Erythroblast (primary cell): ENCODE measurements around the gene MORC1.
A peak's percentile ranks its signal among the peaks of the same experiment; 100 is the strongest.

ENCODE experiments used
- DNase-seq, 2 experiments: peaks; one replicate each; lab custom pipeline; 2025; lab: John Stamatoyannopoulos, UW
- GATA1 ChIP-seq: IDR thresholded peaks from 2 replicates; pipeline ENCODE4 v1.6.1; 2011; ENCODE audit warnings: low read depth, mild to moderate bottlenecking, control low read depth, low read length, moderate library complexity
- POLR2A ChIP-seq: IDR thresholded peaks from 2 replicates; pipeline ENCODE4 v1.6.1; 2011; ENCODE audit warnings: mild to moderate bottlenecking, low read length

Gene MORC1

DNA sequence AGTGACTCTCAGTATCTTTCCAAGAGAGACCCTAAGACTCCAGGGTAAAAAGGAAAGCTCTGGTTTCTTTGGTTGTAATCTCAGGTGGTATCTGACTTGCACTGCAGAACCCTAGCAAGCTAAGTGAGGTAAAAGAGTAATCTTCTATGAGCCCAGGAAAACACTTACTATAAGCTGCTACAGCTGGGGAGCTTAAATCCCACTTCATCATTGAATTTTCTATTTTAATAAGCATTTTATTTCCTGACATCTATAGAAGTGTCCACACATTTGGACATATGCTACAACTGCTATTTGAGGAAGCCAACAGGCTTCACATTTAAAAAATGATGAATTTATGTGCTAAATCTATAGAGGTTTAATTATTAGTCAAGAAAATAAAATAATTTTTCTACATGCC, 91.1 kb downstream of the MORC1 start:
- TF ChIP-seq GATA1 (no peak), POLR2A (no peak)
- no peak for DNase-seq

DNA sequence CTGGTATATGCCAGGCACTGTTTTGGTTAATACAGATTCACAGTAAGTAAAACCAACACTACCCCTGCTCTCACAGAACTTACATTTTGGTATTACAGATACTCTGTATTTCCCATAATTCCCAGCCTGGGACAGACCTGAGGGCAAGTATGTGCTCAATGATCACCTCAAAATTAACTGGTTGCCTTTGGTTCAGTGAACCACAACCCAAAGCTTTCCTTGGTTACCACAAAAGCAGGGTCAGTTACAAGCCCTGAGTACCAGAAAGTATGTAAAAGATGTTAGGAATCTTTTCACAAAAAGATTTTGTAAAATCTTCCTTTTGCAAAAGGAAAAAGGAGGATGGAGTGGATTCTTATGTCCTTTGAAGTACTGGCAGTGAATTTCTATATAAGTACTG, 92.0 kb downstream of the MORC1 start:
- no peak for DNase-seq
- no peak for TF ChIP-seq GATA1
- no peak for TF ChIP-seq POLR2A

DNA sequence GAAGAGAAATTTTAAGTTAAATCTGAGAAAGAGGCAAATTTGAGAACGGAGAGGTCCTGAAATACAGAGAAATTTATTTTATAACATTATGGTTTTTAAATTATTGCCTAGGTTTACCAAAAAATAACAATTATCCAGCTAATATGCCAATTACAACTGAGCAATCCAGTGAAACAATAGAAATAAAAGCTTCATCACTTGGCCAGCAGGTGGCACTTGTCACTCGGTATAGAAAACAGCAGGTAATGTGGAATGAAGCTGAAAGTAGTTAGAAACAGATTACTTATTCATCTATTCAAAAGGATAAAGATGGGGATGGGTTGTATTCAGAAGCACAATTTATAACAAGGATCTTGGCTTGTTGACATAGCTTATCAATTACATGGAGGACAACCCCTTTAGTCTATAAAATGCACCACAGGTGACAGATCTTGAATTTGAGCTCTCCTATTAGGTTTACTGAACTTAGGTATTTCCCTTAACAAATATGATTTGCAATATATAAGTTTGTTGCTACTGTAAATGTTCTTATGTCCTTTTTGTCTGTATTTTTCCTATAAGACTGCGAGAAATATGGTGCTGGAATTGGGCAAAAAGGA, 94.2 kb downstream of the MORC1 start:
- DNase-seq = peak; percentile 52 to 74
- TF ChIP-seq POLR2A (no peak), GATA1 (no peak)

DNA sequence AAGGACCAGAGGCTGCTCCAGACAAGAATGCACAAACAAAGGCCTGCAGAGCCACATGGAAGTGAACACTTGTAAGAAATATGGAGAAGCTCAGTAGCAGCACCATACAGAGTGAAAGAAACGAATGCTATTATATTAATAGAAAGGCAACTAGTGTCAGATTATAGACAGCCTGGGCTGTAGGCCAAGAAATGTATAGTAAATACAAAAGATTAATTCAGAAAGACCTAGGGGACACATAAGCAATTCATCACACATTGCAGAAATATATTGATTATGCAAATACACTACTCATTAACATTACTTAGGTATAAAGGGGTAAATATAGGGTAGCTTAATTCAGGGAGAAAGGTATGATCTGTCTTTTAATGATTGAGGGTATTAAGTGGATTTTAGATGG, 94.8 kb downstream of the MORC1 start:
- DNase-seq = no peak
- no peak for TF ChIP-seq POLR2A
- no peak for TF ChIP-seq GATA1

DNA sequence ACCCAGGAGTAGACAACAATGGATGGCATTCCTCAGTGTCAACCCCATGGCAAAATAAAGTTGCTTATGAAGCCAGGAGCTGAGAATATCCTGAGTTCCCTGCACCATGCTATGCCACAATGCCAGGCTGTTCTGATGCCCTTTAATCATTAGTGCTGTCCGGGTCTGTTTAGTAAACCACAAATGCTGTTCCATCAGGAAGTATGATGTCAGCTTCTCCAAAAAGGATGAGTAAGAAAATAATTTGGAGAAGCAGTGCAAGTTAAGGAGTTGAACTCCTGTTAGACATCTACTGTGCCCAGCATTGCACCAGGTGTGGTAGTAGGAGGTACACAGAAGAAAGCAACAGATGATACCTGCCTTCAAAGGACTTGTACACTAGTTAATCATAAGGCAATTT, 96.4 kb downstream of the MORC1 start:
- DNase-seq = no peak

DNA sequence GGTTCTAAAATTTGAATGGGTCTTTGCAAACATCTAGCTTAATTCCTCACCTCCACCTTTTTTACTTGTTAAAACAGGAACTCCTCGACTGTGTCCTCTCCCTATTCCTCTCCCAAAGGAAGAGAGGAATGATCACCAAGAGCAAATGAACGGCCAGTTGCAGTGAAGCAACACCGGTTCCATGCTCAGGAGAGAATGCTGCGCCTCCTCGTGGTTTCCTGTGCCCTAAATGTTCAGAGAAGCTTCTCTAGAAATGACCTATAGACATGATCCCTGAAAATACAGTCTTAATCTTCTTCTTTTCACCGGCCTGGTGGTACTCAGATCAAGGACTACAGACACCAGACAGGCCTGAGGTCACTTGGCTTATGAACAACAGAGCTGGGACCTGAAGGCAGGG, 99.1 kb downstream of the MORC1 start:
- no peak for DNase-seq
- TF ChIP-seq GATA1 = no peak
- TF ChIP-seq POLR2A = no peak

More for the DNA sequence above, 96.4 kb downstream of the MORC1 start:
- no peak for TF ChIP-seq GATA1
- TF ChIP-seq POLR2A = no peak

DNA sequence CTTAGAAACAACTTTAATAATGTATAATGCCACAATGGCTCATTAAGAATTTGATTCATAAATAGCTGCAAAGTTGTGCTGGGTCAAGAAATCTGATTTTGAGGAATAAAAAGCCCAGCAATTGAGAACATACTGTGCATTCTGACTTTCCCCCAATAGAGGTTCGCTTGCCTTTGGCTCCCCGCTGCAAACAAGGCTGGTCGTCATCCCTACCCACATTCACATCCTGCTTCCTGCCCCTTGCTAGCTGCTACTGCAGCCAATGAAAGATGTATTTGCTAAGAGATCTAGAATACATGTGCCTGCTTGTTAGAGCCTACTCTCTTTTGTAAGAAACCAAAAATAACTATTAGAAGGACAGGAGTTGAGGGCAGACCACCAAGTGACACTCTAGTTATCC, 112.5 kb downstream of the MORC1 start:
- DNase-seq = no peak
- TF ChIP-seq POLR2A (no peak), GATA1 (no peak)

DNA sequence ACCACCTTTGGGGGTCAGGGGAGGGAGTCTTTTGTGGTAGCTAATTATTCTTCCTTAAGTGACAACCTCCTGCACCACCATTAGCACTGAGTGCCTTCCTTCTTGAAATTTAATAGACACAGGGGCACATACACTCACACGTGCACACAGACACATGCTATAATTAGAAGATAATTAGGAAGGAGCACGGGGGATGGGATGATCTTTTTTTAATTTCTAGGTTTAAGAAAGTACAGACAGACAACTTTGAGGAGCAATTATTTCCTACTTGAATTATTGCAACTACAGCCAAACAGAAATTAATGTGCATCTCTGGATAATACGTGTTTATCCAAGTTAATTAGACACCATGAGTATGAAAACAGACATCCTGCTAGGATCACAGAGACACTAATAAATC, 119.5 kb downstream of the MORC1 start:
- no peak for DNase-seq
- TF ChIP-seq GATA1 = no peak
- no peak for TF ChIP-seq POLR2A

DNA sequence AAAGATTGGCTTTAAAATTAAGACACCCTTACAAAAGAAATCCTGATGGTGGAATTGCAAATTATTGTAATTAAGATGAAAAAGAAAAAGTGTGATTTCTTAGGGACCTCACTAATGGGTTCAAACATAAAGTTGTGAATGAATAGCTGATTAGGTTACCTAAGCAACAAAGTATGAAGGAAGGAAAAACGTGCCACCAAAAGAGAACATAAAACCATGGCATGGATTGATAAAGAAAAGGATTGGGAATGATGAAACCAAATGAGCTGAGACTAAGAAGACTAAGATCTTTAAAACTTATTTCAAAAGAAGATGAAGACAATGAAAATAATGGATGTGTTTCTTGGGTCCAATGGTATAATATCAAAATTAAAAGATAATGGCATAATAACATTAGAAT, 132.1 kb downstream of the MORC1 start:
- DNase-seq = no peak
- TF ChIP-seq GATA1 = no peak
- TF ChIP-seq POLR2A = no peak

DNA sequence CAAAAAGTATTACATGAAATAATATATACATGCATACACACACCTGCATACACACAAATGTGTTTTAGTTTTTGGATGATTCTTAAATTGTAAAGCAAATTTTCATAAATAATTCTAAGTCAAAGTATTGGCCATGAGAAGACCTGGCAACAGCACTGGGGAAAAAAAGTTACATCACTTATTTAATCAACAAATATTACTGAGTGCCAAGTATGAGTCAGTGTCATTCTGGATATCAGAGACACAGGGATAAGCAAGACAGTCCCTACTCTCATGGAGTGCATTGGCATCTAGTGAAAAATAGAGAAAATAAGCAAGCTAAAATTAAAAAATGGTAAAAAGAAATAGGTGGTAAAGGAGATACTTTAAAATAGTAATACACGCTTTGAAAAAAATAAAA, 134.9 kb downstream of the MORC1 start:
- DNase-seq = no peak
- TF ChIP-seq GATA1 = no peak
- TF ChIP-seq POLR2A = no peak

DNA sequence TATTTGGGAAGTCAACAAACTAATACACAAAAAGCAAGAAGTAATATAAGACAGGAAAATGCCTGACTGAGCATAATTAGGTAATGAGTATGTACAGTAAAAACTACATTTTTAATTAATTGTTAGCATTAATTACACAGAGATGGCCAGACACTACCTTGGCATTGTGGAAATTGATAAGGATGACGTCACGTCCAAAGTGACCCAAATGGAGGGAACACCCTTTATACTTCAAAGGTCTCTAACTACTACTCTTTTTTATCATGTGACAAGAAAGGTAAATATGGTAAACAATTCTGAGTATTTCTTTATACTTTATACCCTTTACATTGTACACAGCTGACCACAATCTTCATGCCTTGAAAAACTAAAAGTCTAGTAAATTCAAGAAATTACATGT, 141.9 kb downstream of the MORC1 start:
- TF ChIP-seq GATA1 (no peak), POLR2A (no peak)
- DNase-seq = no peak

DNA sequence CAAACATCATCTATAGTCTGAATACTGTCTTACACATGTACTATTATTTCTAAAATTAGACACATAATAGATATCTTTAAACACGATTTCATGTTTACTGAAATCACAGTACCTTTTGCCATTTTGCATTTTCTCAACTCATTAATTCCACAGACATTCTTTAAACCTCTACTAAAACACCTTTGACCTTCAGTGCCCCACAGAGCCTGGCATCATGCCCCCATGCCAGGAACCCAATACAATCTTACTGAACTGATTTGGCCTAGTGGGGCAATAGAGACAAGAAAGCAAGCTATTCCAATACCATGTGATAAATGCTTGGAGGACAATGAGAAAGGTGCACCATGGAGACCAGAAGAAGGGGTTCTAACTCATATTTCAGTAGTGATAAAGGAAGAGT, 144.9 kb downstream of the MORC1 start:
- DNase-seq = no peak
- TF ChIP-seq GATA1 = no peak
- no peak for TF ChIP-seq POLR2A

DNA sequence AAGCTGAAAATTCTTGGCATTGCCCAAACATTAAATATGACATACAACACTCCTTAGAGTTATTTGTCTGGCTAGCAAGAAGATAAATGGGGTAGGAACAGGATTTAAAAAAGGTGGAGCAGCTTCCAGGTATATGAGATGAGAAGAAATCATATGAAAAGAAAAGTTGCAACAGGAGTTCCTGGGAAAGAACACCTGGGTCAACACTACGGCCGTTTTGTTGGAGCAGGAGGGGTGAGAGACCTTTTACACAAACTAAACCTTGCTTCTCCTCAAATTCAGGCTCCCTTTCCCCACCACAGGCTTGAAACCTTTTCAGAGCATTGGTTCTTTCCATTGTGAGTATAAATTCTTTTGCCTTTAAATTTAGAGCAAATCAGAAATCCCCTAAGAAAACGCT, 145.5 kb downstream of the MORC1 start:
- no peak for DNase-seq
- TF ChIP-seq POLR2A (no peak), GATA1 (no peak)

DNA sequence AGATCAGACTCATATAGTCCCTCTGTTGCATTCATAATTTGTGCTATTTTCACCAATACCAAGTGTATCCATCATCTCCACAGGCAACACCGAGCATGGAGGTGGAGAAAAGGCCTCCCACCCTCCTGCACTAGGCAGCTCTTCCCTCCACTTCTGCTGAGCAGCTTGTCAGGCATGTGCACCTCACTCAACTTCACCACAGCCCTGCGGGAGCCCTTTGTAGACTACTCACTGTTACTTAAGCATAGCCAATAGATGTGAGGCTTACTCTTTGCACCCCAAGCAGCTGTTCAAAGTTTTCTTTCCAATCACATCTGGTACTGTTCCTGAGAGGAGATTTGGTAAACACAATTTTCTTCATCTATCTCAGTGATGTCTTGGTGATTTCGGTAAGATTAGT, 147.4 kb downstream of the MORC1 start:
- TF ChIP-seq POLR2A = no peak
- TF ChIP-seq GATA1 = no peak
- DNase-seq = no peak

DNA sequence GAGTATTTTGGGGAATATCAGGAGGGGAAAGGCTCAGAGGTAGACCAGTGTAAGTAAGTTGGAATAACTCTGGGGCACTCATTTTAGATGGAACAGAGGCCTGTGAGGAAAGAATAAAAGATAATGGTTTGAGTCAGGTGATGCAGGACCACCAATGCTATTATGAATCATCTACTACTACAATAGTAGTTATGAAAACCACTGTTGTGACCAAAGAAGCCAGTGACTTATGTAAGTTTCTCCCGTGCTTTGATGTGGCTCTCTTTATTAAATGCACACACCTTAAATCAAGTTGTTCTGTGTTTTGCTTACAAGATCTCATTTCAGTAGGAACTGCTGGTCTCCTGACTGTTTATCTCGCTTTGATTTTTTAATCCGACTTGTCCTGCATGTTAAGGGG, 151.2 kb downstream of the MORC1 start:
- TF ChIP-seq POLR2A = no peak
- no peak for TF ChIP-seq GATA1
- no peak for DNase-seq
